SK-N-SH (cell line): Measurements from ENCODE around the gene DENND2A.

ENCODE experiments used
- CTCF ChIP-seq: fragments of 200-600 bp; sonication (generic); IDR thresholded peaks from 2 replicates; pipeline ENCODE4 v1.6.1; 2017; ENCODE audit warnings: antibody characterized with exemption, mild to moderate bottlenecking, moderate library complexity
- EZH2phosphoT487 ChIP-seq: fragments of 200-600 bp; sonication (generic); IDR thresholded peaks from 2 replicates; pipeline ENCODE4 v1.6.1; 2017; ENCODE audit warnings: low read depth, mixed run types, mild to moderate bottlenecking, antibody characterized with exemption, moderate library complexity, borderline replicate concordance
- FOSL2 ChIP-seq: IDR thresholded peaks from 2 replicates; pipeline ENCODE4 v1.4.0; 2012; ENCODE audit warnings: low read depth, mild to moderate bottlenecking, moderate library complexity, borderline replicate concordance

DNA sequence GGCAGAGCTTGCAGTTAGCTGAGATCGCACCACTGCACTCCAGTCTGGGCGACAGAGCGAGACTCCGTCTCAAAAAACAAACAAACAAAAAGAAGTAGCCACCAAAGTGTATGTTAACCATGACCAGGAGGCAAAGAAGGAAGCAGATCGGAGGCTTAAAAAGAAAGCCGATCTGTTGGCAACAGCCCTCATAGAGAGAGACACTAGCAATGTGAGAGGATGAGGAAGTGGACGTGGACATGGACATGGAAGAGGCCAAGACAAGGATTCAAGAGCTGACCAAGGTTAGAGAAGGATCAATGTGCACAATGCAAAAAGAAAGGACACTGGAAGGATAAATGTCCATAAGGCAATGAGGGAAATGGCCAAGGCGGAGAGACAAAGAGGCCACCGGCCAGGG lies 17.3 kb upstream of the DENND2A start:
- TF ChIP-seq CTCF (no peak), FOSL2 (no peak), EZH2phosphoT487 (no peak)
